Measurements from ENCODE around the gene GNGT1. TPM values are rescaled to one million over a fixed set of nuclear protein-coding genes. Genes with fewer than 3 reads are reported as not detected.

GNGT1 gene
- total and polyA plus RNA-seq, 2 of the 8 experiments (the other 6 are each of a cell fraction or from before 2014, with no cell fraction given), result 0.26 TPM; not detected in 1

- TF ChIP-seq, protein P1, sequence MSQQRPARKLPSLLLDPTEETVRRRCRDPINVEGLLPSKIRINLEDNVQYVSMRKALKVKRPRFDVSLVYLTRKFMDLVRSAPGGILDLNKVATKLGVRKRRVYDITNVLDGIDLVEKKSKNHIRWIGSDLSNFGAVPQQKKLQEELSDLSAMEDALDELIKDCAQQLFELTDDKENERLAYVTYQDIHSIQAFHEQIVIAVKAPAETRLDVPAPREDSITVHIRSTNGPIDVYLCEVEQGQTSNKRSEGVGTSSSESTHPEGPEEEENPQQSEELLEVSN (IDR thresholded peaks at IDR 0.05), result no peak
- TF ChIP-seq SP2 (IDR thresholded peaks at IDR 0.05; ENCODE audit: low read length) (no peak), BRCA1 (IDR thresholded peaks at IDR 0.05; ENCODE audit: low read depth, low read length) (no peak), ASH2L (IDR thresholded peaks at IDR 0.05; ENCODE audit: low read length) (no peak), SUZ12 (IDR thresholded peaks at IDR 0.05; ENCODE audit: low read length) (no peak)
Observed at GRCh38 chr7:93955304-93955703, 48.9 kb downstream of the GNGT1 start (continued).
